Upper lobe of left lung (tissue), 4 donors: ENCODE results near the gene TGM6.

ENCODE experiments used
- CTCF ChIP-seq, 6 experiments: fragments of 450-650 bp in 4 of 6; fragments of 200-600 bp in 2 of 6; sonication (generic) in 2 of 6; IDR thresholded peaks; one replicate each; pipeline ENCODE4 v1.5.1; 2016 to 2019; ENCODE audit warnings: antibody characterized with exemption in 6 of 6
- POLR2A ChIP-seq, 4 donors: fragments of 450-650 bp; IDR thresholded peaks; one replicate each; pipeline ENCODE4 v1.5.1; 2016 to 2017; ENCODE audit warnings: antibody characterized with exemption in 4 of 4, mild to moderate bottlenecking in 2 of 4
- POLR2AphosphoS5 ChIP-seq, 2 donors: sonication (generic); formaldehyde crosslinking; IDR thresholded peaks; one replicate each; pipeline ENCODE4 v1.5.1; 2017; ENCODE audit warnings: antibody characterized with exemption in 2 of 2

- no peak for TF ChIP-seq CTCF (IDR thresholded peaks at IDR 0.05)
- TF ChIP-seq POLR2A (IDR thresholded peaks at IDR 0.05) = no peak
- TF ChIP-seq POLR2AphosphoS5 (IDR thresholded peaks at IDR 0.05) = no peak
Measured at GRCh38 chr20:2353231-2353630, 27.5 kb upstream of the TGM6 start.
